Keratinocyte (primary cell): ENCODE measurements around the gene PRDM1. TPM values are rescaled to one million over a fixed set of nuclear protein-coding genes. Genes with fewer than 3 reads are reported as not detected.

ENCODE experiments used
- DNase-seq: peaks from one replicate; pipeline ENCODE4 v3.0.0-alpha.2; 2011; ENCODE audit warnings: low read depth, missing footprints, low spot score
- FAIRE-seq: peaks from 2 replicates; lab custom pipeline; 2011; peaks lifted over from hg19 to GRCh38; lab: Jason Lieb, UNC
- H2AFZ ChIP-seq: 2 replicates; pipeline ENCODE4 v1.6.0; 2012; ENCODE audit warnings: low read length, control low read depth, inconsistent platforms; ENCODE audit not compliant: control insufficient read depth
- H3K27ac ChIP-seq: 2 replicates; pipeline ENCODE4 v1.5.1; 2011; ENCODE audit warnings: low read length; ENCODE audit not compliant: control insufficient read depth, insufficient read depth
- H3K27me3 ChIP-seq: 3 replicates; pipeline ENCODE4 v1.6.0; 2011; ENCODE audit warnings: low read length; ENCODE audit not compliant: control insufficient read depth, insufficient read depth; ENCODE audit errors: extremely low read depth
- H3K36me3 ChIP-seq, 2 experiments: 2 replicates in 1 of 2; 3 replicates in 1 of 2; pipeline ENCODE4 v1.5.1; 2011; ENCODE audit warnings: low read length in 2 of 2, mild to moderate bottlenecking in 1 of 2; ENCODE audit not compliant: control insufficient read depth in 2 of 2, insufficient read depth in 2 of 2; ENCODE audit errors: extremely low read depth in 1 of 2
- H3K4me1 ChIP-seq: 3 replicates; pipeline ENCODE4 v1.5.1; 2011; ENCODE audit warnings: low read length; ENCODE audit not compliant: control insufficient read depth, insufficient read depth; ENCODE audit errors: extremely low read depth
- H3K4me2 ChIP-seq: 3 replicates; pipeline ENCODE4 v1.6.0; 2011; ENCODE audit warnings: low read depth, low read length; ENCODE audit not compliant: control insufficient read depth, insufficient read depth; ENCODE audit errors: extremely low read depth
- H3K4me3 ChIP-seq, 3 experiments: fragments of 200-600 bp in 1 of 3; sonication (generic) in 1 of 3; 2 replicates in 2 of 3; 3 replicates in 1 of 3; pipeline ENCODE4 v1.5.1; 2011 to 2016; ENCODE audit warnings: low read length in 3 of 3, mild to moderate bottlenecking in 3 of 3, control low read depth in 2 of 3, inconsistent platforms in 1 of 3, low read depth in 1 of 3, mixed read lengths in 1 of 3, mixed run types in 1 of 3, moderate library complexity in 1 of 3; ENCODE audit not compliant: control insufficient read depth in 2 of 3, insufficient read depth in 2 of 3; ENCODE audit errors: extremely low read depth in 1 of 3
- H3K79me2 ChIP-seq: 2 replicates; pipeline ENCODE4 v1.6.0; 2012; ENCODE audit warnings: low read length; ENCODE audit not compliant: control insufficient read depth, insufficient read depth
- H3K9ac ChIP-seq: 3 replicates; pipeline ENCODE4 v1.6.0; 2011; ENCODE audit warnings: low read length; ENCODE audit not compliant: control insufficient read depth, insufficient read depth; ENCODE audit errors: extremely low read depth
- H3K9me1 ChIP-seq: 3 replicates; pipeline ENCODE4 v1.6.0; 2011; ENCODE audit warnings: low read length; ENCODE audit not compliant: control insufficient read depth, insufficient read depth; ENCODE audit errors: extremely low read depth
- H3K9me3 ChIP-seq: 2 replicates; pipeline ENCODE4 v1.5.1; 2012; ENCODE audit warnings: low read depth, low read length; ENCODE audit not compliant: control insufficient read depth
- H4K20me1 ChIP-seq: 3 replicates; pipeline ENCODE4 v1.6.0; 2011; ENCODE audit warnings: low read length; ENCODE audit not compliant: control insufficient read depth, insufficient read depth; ENCODE audit errors: extremely low read depth
- EZH2 ChIP-seq: IDR thresholded peaks from one replicate; pipeline ENCODE4 v1.6.1; 2012; ENCODE audit warnings: inconsistent platforms, mild to moderate bottlenecking, low read length, moderate library complexity
- dilution Hi-C: fragments of 300-500 bp; cut with MboI; formaldehyde crosslinking; loops from one replicate; pipeline ENCODE4 v1.7.0; 2020; ENCODE audit warnings: low sequenced_read_pairs; ENCODE audit not compliant: extremely low pct_ligation_motif_present
- polyA plus RNA-seq, 5 experiments: library from polyadenylated mRNA; depleted of rRNA in 3 of 5; stranded (reverse) in 3 of 5; stranded (forward) in 1 of 5; unstranded in 1 of 5; fragments of >200 nt; gene quantifications; 1 replicate in 1 of 5; 2 replicates in 3 of 5; 3 replicates in 1 of 5; pipeline versions ENCODE4 v1.2.1 to v1.2.3, GENCODE V29; 2011 to 2012; ENCODE audit warnings: missing spikeins in 2 of 5, low read depth in 1 of 5, low replicate concordance in 1 of 5
- TF ChIP-seq, protein P1 (sequence below), 3 experiments: IDR thresholded peaks in 1 of 3; conservative IDR thresholded peaks in 1 of 3; optimal IDR thresholded peaks in 1 of 3; 2 replicates in 2 of 3; 3 replicates in 1 of 3; pipeline versions ENCODE3 to v1.5.1; 2011; ENCODE audit warnings: low read length in 3 of 3, mild to moderate bottlenecking in 3 of 3, moderate library complexity in 2 of 3, control low read depth in 1 of 3, inconsistent platforms in 1 of 3; ENCODE audit not compliant: insufficient read depth in 2 of 3; ENCODE audit errors: extremely low read depth in 1 of 3

PRDM1 gene
- polyA plus RNA-seq, 1 donor (not counting 4 experiments of a cell fraction or from before 2014, with no cell fraction given), result 6.7 TPM

DNA sequence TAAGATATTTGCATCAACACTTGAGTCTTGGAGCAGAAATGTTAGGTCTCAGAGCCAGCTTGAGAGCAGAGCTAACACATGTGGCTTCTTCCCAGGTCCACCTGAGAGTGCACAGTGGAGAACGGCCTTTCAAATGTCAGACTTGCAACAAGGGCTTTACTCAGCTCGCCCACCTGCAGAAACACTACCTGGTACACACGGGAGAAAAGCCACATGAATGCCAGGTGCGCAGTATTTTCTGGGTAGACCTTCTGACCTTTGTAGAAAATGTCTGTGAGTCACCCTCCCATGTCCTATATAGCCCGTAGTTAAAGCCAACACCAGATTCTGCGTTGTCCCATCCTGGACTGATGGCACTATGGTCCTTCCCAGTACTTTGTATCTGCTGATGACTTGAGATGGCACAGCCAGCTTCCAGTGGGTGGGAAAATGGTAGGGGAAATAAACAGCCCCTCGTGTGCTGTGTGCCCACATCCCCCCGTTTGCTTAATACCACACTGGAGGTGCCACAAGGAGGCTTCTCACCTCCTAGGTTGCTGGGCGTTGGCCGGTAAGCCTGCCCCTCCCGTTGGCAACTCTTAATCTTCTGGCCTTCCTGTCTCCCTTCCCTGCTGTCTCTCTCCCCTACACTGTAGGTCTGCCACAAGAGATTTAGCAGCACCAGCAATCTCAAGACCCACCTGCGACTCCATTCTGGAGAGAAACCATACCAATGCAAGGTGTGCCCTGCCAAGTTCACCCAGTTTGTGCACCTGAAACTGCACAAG, 20.3 kb downstream of the PRDM1 start:
- Histone ChIP-seq H3K4me3 (no peak overlapping the region), H3K9me1 (no peaks in the 10 kb centered on the region), H3K27me3 (no peaks in the 10 kb centered on the region), H3K9me3 (no peaks in the 10 kb centered on the region), H2AFZ (no peak overlapping the region), H3K4me1 (peaks cover 19% of the 10 kb centered on the region), H3K27ac (no peak overlapping the region), H3K36me3 (peaks cover 23 to 24% of the 10 kb centered on the region in 2 experiments), H3K9ac (no peak overlapping the region), H4K20me1 (no peaks in the 10 kb centered on the region), H3K4me2 (no peak overlapping the region), H3K79me2 (no peaks in the 10 kb centered on the region)
- FAIRE-seq, result no peak
- dilution Hi-C loops, result no loop called here
- DNase-seq, result no peak
- TF ChIP-seq, protein P1, sequence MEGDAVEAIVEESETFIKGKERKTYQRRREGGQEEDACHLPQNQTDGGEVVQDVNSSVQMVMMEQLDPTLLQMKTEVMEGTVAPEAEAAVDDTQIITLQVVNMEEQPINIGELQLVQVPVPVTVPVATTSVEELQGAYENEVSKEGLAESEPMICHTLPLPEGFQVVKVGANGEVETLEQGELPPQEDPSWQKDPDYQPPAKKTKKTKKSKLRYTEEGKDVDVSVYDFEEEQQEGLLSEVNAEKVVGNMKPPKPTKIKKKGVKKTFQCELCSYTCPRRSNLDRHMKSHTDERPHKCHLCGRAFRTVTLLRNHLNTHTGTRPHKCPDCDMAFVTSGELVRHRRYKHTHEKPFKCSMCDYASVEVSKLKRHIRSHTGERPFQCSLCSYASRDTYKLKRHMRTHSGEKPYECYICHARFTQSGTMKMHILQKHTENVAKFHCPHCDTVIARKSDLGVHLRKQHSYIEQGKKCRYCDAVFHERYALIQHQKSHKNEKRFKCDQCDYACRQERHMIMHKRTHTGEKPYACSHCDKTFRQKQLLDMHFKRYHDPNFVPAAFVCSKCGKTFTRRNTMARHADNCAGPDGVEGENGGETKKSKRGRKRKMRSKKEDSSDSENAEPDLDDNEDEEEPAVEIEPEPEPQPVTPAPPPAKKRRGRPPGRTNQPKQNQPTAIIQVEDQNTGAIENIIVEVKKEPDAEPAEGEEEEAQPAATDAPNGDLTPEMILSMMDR (optimal IDR thresholded peaks at IDR 0.05 in 1 of 3, IDR thresholded peaks at IDR 0.05 in 1 of 3, conservative IDR thresholded peaks at IDR 0.05 in 1 of 3; ENCODE audit: extremely low read depth in 1 of 3, insufficient read depth in 2 of 3, low read length in 3 of 3), result no peak
- TF ChIP-seq EZH2, result no peak

DNA sequence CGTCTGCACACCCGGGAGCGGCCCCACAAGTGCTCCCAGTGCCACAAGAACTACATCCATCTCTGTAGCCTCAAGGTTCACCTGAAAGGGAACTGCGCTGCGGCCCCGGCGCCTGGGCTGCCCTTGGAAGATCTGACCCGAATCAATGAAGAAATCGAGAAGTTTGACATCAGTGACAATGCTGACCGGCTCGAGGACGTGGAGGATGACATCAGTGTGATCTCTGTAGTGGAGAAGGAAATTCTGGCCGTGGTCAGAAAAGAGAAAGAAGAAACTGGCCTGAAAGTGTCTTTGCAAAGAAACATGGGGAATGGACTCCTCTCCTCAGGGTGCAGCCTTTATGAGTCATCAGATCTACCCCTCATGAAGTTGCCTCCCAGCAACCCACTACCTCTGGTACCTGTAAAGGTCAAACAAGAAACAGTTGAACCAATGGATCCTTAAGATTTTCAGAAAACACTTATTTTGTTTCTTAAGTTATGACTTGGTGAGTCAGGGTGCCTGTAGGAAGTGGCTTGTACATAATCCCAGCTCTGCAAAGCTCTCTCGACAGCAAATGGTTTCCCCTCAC, 21.0 kb downstream of the PRDM1 start:
- no peak overlapping the region for H3K4me3 ChIP-seq
- peaks cover 12% of the 10 kb centered on the region for H3K4me1 ChIP-seq
- H3K9me1 ChIP-seq, result no peaks in the 10 kb centered on the region
- dilution Hi-C loops, result no loop called here
- H3K36me3 ChIP-seq, result peaks cover 23 to 24% of the 10 kb centered on the region in 2 experiments
- DNase-seq (no peak), FAIRE-seq (no peak)
- no peaks in the 10 kb centered on the region for H3K9me3 ChIP-seq
- H3K4me2 ChIP-seq, result no peak overlapping the region
- H3K9ac ChIP-seq, result no peak overlapping the region
- H3K27ac ChIP-seq, result no peak overlapping the region
- H4K20me1 ChIP-seq, result no peaks in the 10 kb centered on the region
- no peak overlapping the region for H2AFZ ChIP-seq
- no peaks in the 10 kb centered on the region for H3K27me3 ChIP-seq
- TF ChIP-seq, protein P1 (optimal IDR thresholded peaks at IDR 0.05 in 1 of 3, IDR thresholded peaks at IDR 0.05 in 1 of 3, conservative IDR thresholded peaks at IDR 0.05 in 1 of 3; ENCODE audit: extremely low read depth in 1 of 3, insufficient read depth in 2 of 3, low read length in 3 of 3), result no peak
- no peak for TF ChIP-seq EZH2
- H3K79me2 ChIP-seq, result no peaks in the 10 kb centered on the region
